GM10248 (cell line): ENCODE data around the gene ZNHIT1.
A peak's percentile ranks its signal among the peaks of the same experiment; 100 is the strongest.

Source experiments
- CTCF ChIA-PET: fragments of 300-600 bp; sonication (Branson Sonifier 250); formaldehyde crosslinking; extraction: SDS; loops from one replicate; lab custom pipeline; 2021; ENCODE audit warnings: antibody characterized with exemption; lab: Yijun Ruan, JAX
- POLR2A ChIA-PET: fragments of 350-650 bp; sonication (Branson Sonifier 250); formaldehyde crosslinking; extraction: SDS; loops from one replicate; lab custom pipeline; 2020; ENCODE audit warnings: antibody characterized with exemption; lab: Yijun Ruan, JAX
- DNase-seq: peaks from one replicate; pipeline ENCODE4 v3.0.0; 2012; ENCODE audit errors: extremely low spot score
- TF ChIP-seq, protein P1 (sequence below): IDR thresholded peaks from 2 replicates; pipeline ENCODE4 v1.5.1; 2012; ENCODE audit warnings: mild to moderate bottlenecking, low read depth; ENCODE audit errors: extremely low read depth, missing control alignments, control extremely low read depth

Gene ZNHIT1

DNA sequence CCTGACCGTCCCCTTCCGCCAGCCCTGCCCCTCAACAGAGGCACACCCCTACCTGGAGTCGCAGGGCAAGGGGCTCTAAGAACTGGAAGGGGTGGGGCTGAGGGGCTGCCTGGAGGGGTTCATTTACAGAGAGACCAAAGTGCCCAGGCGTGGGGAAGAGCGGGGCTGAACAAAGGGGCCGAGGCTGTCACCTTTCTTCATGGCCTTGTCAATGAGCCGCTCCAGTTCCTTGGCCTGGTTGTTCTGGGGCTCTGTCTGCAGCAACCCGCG is 21.9 kb downstream of the ZNHIT1 start:
- no peak for DNase-seq
- TF ChIP-seq, protein P1, sequence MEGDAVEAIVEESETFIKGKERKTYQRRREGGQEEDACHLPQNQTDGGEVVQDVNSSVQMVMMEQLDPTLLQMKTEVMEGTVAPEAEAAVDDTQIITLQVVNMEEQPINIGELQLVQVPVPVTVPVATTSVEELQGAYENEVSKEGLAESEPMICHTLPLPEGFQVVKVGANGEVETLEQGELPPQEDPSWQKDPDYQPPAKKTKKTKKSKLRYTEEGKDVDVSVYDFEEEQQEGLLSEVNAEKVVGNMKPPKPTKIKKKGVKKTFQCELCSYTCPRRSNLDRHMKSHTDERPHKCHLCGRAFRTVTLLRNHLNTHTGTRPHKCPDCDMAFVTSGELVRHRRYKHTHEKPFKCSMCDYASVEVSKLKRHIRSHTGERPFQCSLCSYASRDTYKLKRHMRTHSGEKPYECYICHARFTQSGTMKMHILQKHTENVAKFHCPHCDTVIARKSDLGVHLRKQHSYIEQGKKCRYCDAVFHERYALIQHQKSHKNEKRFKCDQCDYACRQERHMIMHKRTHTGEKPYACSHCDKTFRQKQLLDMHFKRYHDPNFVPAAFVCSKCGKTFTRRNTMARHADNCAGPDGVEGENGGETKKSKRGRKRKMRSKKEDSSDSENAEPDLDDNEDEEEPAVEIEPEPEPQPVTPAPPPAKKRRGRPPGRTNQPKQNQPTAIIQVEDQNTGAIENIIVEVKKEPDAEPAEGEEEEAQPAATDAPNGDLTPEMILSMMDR: no peak
- ChIA-PET POLR2A (no interaction called here), CTCF (no interaction called here)

DNA sequence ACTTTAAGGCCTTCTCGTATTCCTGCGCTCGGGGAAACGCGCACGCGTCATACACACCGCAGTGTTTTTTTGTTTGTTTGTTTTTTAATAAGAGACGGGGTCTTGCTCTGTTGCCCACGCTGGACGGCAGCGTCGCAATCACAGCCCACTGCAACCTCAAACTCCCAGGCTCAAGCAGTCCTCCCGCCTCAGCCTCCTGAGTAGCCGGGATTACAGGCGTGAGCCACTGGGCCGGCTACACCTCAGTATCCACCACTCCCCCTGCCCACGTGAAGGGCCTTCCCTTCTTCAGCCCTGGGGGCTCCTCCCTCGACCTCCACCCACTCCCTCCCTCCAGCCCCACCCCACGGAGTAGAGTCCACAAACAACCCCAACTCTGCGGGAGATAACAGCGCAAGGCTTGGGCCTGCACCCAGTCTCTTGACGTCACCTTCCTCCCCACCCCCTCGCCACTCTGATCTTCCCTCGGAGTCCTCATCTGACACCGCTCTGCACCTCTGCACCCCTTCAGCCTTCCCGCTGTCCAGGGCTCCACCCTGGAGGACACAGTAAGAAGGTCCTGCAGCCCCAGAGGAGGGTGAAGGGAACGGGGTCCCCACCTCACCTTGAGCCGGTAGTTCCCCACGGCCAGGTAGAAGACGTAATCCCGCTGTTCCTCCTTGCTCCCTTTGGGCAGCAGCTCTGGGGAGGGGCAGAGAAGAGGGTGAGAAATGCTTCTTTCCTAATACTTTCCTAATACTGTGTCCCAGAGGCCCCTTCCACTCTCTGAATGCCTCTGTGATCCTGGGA is 22.5 kb downstream of the ZNHIT1 start:
- ChIA-PET POLR2A (no interaction called here), CTCF (interaction anchor here (0.8 to 5.1 kb wide), 3 partner anchors 12 to 96 kb away, joined by 4 to 49 read pairs (median 4); partner anchors contain the start of genes PLOD3 and ZNHIT1)
- DNase-seq: no peak
- TF ChIP-seq, protein P1: no peak

DNA sequence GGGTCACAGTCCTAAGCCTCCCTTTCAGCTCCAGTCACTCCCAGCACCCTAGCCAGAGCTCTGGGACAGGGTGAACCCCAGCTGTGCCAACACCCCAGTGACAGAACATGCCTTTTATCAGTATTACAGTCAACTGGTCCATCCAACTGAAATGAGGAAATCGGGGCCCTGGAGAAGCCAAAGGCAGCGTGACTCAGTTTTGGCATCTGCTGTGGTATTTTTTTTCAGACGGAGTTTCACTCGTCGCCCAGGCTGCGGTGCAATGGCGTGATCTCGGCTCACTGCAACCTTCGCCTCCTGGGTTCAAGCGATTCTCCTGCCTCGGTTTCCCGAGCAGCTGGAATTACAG is 23.0 kb downstream of the ZNHIT1 start:
- TF ChIP-seq, protein P1: no peak
- CTCF ChIA-PET: interaction anchor here (0.8 to 5.1 kb wide), 4 partner anchors 13 to 97 kb away, joined by 3 to 49 read pairs (median 4); partner anchors contain the start of genes PLOD3 and ZNHIT1
- no peak for DNase-seq
- POLR2A ChIA-PET: no interaction called here

DNA sequence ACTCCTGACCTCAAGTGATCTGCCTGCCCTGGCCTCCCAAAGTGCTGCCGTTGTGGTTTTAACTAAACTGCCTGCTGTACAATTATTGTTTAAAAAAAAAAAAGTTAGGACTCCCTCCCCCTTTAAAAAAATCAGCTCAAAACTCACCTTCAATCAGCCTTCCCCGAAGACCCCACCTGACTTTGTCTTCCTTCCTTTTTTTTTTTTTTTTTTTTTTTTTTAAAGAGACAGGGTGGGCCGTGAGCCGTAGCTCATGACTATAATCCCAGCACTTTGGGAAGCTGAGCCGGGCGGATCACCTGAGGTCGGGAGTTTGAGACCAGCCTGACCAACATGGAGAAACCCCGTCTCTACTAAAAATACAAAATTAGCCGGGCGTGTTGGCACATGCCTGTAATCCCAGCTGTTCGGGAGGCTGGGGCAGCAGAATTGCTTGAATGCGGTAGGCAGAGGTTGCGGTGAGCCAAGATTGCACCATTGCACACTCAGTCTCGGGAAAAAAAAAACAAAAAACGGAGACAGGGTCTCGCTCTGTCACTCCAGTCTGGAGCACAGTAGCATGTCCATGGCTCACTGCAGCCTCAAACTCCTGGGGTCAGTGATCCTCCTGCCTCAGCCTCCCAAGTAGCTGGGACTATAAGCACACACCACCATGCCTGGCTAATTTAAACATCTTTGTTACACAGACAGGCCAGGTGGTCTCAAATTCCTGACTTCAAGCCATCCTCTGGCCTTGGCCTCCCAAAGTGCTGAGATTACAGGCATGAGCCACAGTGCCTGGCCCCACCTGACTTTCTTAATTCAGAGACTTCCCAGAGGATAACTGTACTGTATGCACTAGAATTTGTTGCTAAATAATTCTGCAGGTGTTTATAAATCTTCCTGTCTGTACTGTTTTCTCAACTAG is 23.7 kb downstream of the ZNHIT1 start:
- ChIA-PET CTCF (interaction anchor here (0.8 to 5.1 kb wide), 6 partner anchors 14 to 98 kb away, joined by 3 to 68 read pairs (median 5); partner anchors contain the start of genes PLOD3 and ZNHIT1), POLR2A (interaction anchor here (0.6 kb wide), 1 partner anchor 1067 kb away, joined by 3 read pairs; no protein-coding TSS in a partner anchor)
- TF ChIP-seq, protein P1: no peak
- no peak for DNase-seq

DNA sequence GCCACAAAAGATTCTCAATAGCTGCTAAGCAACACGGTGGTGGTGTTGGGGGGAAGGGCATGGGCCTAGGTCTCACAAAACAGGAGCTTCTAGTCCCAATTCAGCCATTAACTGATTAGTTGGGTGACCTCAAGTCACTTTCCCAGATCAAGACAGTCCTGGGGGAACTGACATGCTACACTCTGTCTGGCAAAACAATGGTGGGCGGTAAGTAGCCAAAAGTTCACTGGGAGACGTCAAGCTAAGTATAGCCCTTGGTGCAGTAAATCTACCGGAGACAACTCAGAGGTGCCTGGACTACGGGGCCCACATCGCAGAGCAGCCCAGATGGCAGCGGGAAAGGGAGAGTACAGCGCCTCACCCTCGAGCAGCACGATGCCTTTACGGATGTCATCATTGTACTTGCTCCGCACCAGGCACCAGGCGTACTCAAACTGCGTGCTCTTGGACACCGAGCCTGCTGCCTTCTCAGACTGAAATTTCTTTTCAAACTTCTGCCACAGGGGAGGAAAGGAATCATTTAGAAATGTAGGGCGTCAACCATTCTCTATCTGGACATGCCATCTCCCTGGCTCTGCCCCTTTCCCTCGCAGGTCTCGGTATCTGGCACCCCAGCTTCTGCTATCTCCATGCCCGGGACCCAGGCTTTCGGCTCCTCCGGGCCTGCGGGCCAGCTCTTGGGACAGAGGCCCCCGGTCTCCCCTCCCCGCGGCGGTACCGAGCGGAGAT is 25.8 kb downstream of the ZNHIT1 start:
- DNase-seq: peak; percentile 15
- TF ChIP-seq, protein P1: peak; percentile 1
- CTCF ChIA-PET: interaction anchor here (0.5 to 5.1 kb wide), 34 partner anchors 9 to 354 kb away, joined by 3 to 68 read pairs (median 5); partner anchors contain the start of genes PLOD3, UFSP1, VGF and ZNHIT1
- POLR2A ChIA-PET: interaction anchor here (1.0 to 1.4 kb wide), 3 partner anchors 11 to 26 kb away, joined by 3 to 6 read pairs (median 5); partner anchors contain the start of genes PLOD3 and ZNHIT1
